ENCODE results near the gene MEIOSIN.
A peak's percentile ranks its signal among the peaks of the same experiment; 100 is the strongest.

Gene MEIOSIN

DNA sequence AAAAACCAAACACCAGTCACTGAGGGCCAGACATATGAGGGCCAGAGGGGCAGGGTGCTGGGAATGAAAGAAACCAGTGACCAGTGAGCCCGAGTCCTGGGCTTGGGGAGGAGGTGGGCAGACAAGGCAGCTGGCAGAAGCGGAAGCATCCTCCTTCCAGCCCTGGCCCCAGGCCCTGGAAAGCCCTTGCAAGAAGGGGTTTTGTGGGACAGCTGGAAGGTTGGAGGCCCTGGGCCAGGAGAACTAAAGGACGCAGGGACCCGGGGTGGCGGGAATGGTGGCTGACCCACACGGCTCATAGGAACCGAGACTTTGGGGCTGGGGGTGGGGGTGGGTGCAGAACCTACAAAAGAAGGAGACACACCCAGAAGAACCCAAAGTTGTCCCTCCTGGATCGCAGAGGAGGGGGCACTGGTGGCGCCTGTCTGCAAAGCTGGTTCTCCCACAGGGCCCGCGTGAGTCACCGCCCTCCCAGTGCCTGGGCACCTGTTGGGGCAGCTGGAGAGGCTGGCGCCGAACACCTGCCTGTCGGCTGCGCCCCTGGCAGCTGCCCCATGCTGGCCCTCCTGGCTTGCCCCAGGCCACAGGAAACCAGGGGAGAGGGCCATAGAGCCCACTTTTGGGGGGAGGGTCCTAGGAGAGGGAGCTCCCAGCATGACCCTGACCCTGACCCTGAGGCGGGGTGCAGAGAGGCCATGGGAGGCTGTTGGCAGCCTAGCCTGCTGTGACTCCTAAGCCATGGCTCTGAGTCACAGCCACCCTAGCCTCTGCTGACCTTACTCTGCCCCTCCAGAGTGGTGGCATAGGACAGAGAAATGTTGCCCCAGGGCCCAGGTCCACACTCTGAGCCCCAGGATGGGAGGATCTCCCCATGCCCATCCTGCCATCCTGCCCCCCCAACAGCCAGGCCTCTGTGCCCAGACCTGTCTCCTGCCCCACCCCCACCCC lies 48.2 kb downstream of the MEIOSIN start:
- Histone ChIP-seq H3K4me1 (ENCODE audit: control insufficient read depth, insufficient read depth, low read length, poor library complexity, severe bottlenecking) (peaks cover 49% of the 10 kb centered on the region), H3K27ac (ENCODE audit: low read depth, low read length, severe bottlenecking) (no peak overlapping the region), H3K36me3 (ENCODE audit: control insufficient read depth, insufficient read depth, low read length) (peaks cover 50% of the 10 kb centered on the region), H3K4me3 (ENCODE audit: extremely low read depth, insufficient read depth, low read length, poor library complexity, severe bottlenecking) (peak overlapping the region; percentile 19), H3K9me3 (ENCODE audit: control insufficient read depth, low read length) (no peaks in the 10 kb centered on the region)
- 82% methylated on average over 16 of the region's 17 CpGs for WGBS, 2 experiments (ENCODE audit: insufficient coverage in 2 of 2)

DNA sequence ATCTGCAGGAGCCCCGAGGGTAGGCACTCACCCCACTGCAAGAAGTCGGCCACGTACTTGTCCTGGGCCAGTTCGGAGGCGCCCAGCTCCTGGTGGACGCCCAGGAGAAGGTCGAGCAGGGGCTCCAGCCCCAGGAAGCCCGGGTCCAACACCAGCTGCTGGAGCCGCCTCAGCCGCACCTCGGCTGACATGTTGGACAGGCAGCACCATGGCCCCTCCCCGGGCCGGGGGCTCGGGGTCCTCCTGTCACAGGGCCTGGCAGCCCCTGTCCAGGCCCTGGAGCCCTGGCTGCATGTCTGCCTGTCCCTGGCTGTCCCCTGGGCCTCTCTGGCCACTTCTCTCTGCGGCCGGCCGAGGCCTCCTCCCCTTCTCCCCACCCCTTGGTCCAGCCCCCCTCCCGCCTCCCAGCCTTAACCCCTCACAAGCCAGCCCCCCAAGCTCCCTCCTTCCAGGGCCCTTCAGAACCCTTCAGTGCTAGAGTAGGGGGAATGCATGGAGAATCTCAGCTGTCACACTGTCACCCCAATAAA lies 49.0 kb downstream of the MEIOSIN start, which contains the start of gene DMPK:
TSS of gene DMPK (minus strand) at position 329 of the 530 bp plus-strand sequence. CDS start at position 191, 138 bp downstream.
- Histone ChIP-seq H3K4me1 (ENCODE audit: control insufficient read depth, insufficient read depth, low read length, poor library complexity, severe bottlenecking) (peaks cover 49% of the 10 kb centered on the region), H3K4me3 (ENCODE audit: extremely low read depth, insufficient read depth, low read length, poor library complexity, severe bottlenecking) (peak within 1 kb of the TSS; percentile 19), H3K36me3 (ENCODE audit: control insufficient read depth, insufficient read depth, low read length) (peaks cover 50% of the 10 kb centered on the region), H3K9me3 (ENCODE audit: control insufficient read depth, low read length) (no peaks in the 10 kb centered on the region), H3K27ac (ENCODE audit: low read depth, low read length, severe bottlenecking) (peak within 1 kb of the TSS; percentile 87)
- WGBS, 2 experiments (ENCODE audit: insufficient coverage in 2 of 2), result 53 to 54% methylated on average over 14 of the region's 18 CpGs

DNA sequence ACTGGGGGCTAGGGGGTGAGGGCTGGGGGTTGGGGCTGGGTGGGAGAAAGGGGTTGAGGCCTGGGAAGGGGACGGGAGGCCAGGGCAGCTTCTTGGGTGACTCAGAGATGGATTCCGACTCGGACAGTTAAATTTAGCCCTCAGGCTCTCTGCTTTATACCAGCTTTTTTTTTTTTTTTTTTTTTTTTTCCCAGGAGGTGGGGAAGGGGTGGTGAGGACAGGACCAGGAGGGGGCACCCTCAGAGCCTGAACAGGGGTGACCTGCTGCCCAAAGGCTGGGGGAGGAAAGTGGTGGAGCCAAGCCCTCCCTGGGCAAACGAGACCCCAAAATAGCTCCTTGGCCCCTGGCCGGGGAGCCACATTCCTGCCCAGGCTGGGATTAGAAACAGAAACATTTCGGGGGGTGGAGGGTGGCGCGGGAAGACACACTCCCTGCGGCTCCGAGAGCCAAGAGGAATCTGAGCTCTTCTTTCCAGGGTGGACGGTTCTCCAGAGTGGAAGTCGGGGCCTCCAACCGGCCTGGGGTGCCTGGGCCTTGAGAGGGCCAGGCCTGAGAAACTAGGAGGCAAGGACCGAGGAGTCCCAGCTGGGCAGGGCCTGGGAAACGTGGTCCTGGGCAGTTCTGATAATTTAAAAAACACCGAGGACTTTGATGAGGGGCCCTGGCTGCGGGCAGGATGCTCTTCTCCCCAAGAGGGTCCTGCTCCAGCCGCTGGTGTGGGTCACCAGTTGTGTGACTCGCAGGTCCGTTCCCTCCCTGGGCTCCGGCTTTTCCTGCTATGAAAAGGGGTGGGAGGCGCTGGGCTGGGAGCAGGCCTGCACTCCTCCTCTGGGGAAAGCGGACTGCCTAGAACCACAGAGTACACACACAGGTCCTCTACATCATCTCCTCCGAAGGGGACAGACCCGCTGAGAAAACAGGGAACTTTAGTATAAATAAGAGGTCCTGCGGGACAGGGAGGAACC lies 49.9 kb downstream of the MEIOSIN start:
- H3K4me3 ChIP-seq (ENCODE audit: extremely low read depth, insufficient read depth, low read length, poor library complexity, severe bottlenecking), result no peak overlapping the region
- WGBS, 2 experiments (ENCODE audit: insufficient coverage in 2 of 2), result 58 to 68% methylated on average over 16 to 18 of the region's 26 CpGs
- H3K27ac ChIP-seq (ENCODE audit: low read depth, low read length, severe bottlenecking), result peak overlapping the region; percentile 87
- H3K36me3 ChIP-seq (ENCODE audit: control insufficient read depth, insufficient read depth, low read length), result peaks cover 50% of the 10 kb centered on the region
- peaks cover 49% of the 10 kb centered on the region for H3K4me1 ChIP-seq (ENCODE audit: control insufficient read depth, insufficient read depth, low read length, poor library complexity, severe bottlenecking)
- H3K9me3 ChIP-seq (ENCODE audit: control insufficient read depth, low read length), result no peaks in the 10 kb centered on the region

- WGBS, 2 experiments (ENCODE audit: insufficient coverage in 2 of 2), result 80 to 94% methylated on average over 1 to 4 of the region's 4 CpGs
- peaks cover 51% of the 10 kb centered on the region for H3K36me3 ChIP-seq (ENCODE audit: control insufficient read depth, insufficient read depth, low read length)
- H3K9me3 ChIP-seq (ENCODE audit: control insufficient read depth, low read length), result no peaks in the 10 kb centered on the region
- no peak overlapping the region for H3K4me3 ChIP-seq (ENCODE audit: extremely low read depth, insufficient read depth, low read length, poor library complexity, severe bottlenecking)
- peak overlapping the region; percentile 87 for H3K27ac ChIP-seq (ENCODE audit: low read depth, low read length, severe bottlenecking)
- peaks cover 44% of the 10 kb centered on the region for H3K4me1 ChIP-seq (ENCODE audit: control insufficient read depth, insufficient read depth, low read length, poor library complexity, severe bottlenecking)
These were observed 50.9 kb downstream of the MEIOSIN start for GRCh38 chr19:45784096-45784495.

DNA sequence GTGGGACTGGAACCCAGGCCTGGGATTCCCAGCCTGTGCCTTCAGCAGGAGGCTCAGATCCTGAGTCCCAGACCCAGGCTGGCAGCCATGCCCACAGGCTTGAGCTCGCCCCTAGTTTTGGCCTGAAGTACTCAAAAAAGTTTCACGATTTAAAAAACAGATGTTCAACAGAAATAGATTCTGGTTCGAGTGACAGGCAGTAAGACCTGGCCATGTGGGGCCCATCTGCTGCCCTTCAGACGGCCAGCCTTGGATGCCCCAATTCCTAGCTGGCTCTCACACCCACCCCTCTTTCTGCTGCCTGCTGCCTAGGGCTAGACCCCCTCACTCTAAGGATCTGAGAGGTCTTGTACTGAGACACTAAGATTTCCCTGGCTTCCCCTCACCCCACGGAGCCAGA lies 51.9 kb downstream of the MEIOSIN start:
- 88 to 92% methylated on average over 5 of the region's 5 CpGs for WGBS, 2 experiments (ENCODE audit: insufficient coverage in 2 of 2)

GRCh38 chr19:45785781-45786532 lies 52.7 kb downstream of the MEIOSIN start:
- Histone ChIP-seq H3K4me1 (ENCODE audit: control insufficient read depth, insufficient read depth, low read length, poor library complexity, severe bottlenecking) (peaks cover 36% of the 10 kb centered on the region), H3K27ac (ENCODE audit: low read depth, low read length, severe bottlenecking) (no peak overlapping the region), H3K36me3 (ENCODE audit: control insufficient read depth, insufficient read depth, low read length) (peaks cover 64% of the 10 kb centered on the region), H3K4me3 (ENCODE audit: extremely low read depth, insufficient read depth, low read length, poor library complexity, severe bottlenecking) (no peak overlapping the region), H3K9me3 (ENCODE audit: control insufficient read depth, low read length) (no peaks in the 10 kb centered on the region)
- WGBS, 2 experiments (ENCODE audit: insufficient coverage in 2 of 2), result 95 to 97% methylated on average over 46 to 48 of the region's 57 CpGs

More for the DNA sequence above, 51.9 kb downstream of the MEIOSIN start:
- peaks cover 41% of the 10 kb centered on the region for H3K4me1 ChIP-seq (ENCODE audit: control insufficient read depth, insufficient read depth, low read length, poor library complexity, severe bottlenecking)
- H3K27ac ChIP-seq (ENCODE audit: low read depth, low read length, severe bottlenecking), result no peak overlapping the region
- H3K36me3 ChIP-seq (ENCODE audit: control insufficient read depth, insufficient read depth, low read length), result peaks cover 57% of the 10 kb centered on the region
- no peak overlapping the region for H3K4me3 ChIP-seq (ENCODE audit: extremely low read depth, insufficient read depth, low read length, poor library complexity, severe bottlenecking)
- no peaks in the 10 kb centered on the region for H3K9me3 ChIP-seq (ENCODE audit: control insufficient read depth, low read length)

GRCh38 chr19:45786533-45786894 lies 53.3 kb downstream of the MEIOSIN start:
- Histone ChIP-seq H3K4me3 (ENCODE audit: extremely low read depth, insufficient read depth, low read length, poor library complexity, severe bottlenecking) (no peak overlapping the region), H3K9me3 (ENCODE audit: control insufficient read depth, low read length) (no peaks in the 10 kb centered on the region), H3K4me1 (ENCODE audit: control insufficient read depth, insufficient read depth, low read length, poor library complexity, severe bottlenecking) (peaks cover 35% of the 10 kb centered on the region), H3K36me3 (ENCODE audit: control insufficient read depth, insufficient read depth, low read length) (peaks cover 66% of the 10 kb centered on the region), H3K27ac (ENCODE audit: low read depth, low read length, severe bottlenecking) (no peak overlapping the region)
- 97 to 99% methylated on average over 20 to 21 of the region's 21 CpGs for WGBS, 2 experiments (ENCODE audit: insufficient coverage in 2 of 2)

- Histone ChIP-seq H3K4me3 (ENCODE audit: extremely low read depth, insufficient read depth, low read length, poor library complexity, severe bottlenecking) (no peak overlapping the region), H3K9me3 (ENCODE audit: control insufficient read depth, low read length) (no peaks in the 10 kb centered on the region), H3K27ac (ENCODE audit: low read depth, low read length, severe bottlenecking) (no peak overlapping the region), H3K4me1 (ENCODE audit: control insufficient read depth, insufficient read depth, low read length, poor library complexity, severe bottlenecking) (peaks cover 16% of the 10 kb centered on the region), H3K36me3 (ENCODE audit: control insufficient read depth, insufficient read depth, low read length) (peaks cover 62% of the 10 kb centered on the region)
- WGBS, 2 experiments (ENCODE audit: insufficient coverage in 2 of 2), result 93 to 98% methylated on average over 10 to 12 of the region's 15 CpGs
These were observed 56.0 kb downstream of the MEIOSIN start for GRCh38 chr19:45789035-45789786.

DNA sequence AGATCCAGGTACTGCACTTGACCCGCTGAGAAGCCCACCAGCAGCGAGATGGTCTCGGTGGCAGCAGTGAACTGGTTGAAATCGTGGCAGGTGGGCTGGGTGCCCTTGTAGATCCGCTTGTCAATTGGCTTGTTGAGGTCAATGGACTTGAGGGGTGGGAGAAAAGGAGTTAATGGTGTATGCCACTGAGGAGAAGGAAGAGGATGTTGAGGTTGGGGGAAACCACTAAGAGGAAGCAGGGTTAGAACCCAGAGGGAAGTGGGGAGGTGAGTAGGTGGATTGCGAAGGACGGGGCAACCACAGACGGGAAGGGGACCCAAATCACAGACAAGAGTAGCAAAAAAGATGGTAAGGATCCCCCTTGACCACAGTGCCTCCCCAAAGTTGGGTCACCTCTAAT lies 57.7 kb downstream of the MEIOSIN start:
- no peak overlapping the region for H3K27ac ChIP-seq (ENCODE audit: low read depth, low read length, severe bottlenecking)
- peaks cover 15% of the 10 kb centered on the region for H3K4me1 ChIP-seq (ENCODE audit: control insufficient read depth, insufficient read depth, low read length, poor library complexity, severe bottlenecking)
- peak overlapping the region; percentile 82 for H3K4me3 ChIP-seq (ENCODE audit: extremely low read depth, insufficient read depth, low read length, poor library complexity, severe bottlenecking)
- WGBS, 2 experiments (ENCODE audit: insufficient coverage in 2 of 2), result 98% methylated on average over 8 of the region's 8 CpGs
- peaks cover 46% of the 10 kb centered on the region for H3K36me3 ChIP-seq (ENCODE audit: control insufficient read depth, insufficient read depth, low read length)
- H3K9me3 ChIP-seq (ENCODE audit: control insufficient read depth, low read length), result no peaks in the 10 kb centered on the region
